Measurements from ENCODE around the gene KCTD8.
"Not testable (repeated sequence)": the region's sequence is repeated elsewhere in the genome, so short reads cannot be mapped to it uniquely, and the experiment has no call there.

Gene KCTD8

DNA sequence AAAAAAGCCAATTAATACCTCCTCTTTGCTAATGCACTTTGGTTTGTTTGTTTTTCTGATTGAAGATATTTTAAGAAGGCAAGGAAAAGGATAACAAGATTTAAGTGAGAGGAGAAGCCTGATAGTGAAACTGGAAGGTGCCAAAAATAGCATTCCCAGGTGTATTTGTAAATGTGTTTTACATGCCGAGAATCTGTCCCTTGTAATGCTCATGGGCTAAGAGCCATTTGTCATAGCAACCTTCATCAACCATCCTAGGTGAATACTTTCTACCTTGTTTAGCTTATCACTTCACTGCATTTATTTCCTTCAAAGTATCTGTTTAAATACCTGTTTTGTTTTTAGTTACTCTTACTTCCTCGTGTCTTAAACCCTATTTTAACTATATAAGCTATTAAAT, 127.8 kb downstream of the KCTD8 start:
- DNase-seq, result no peak

DNA sequence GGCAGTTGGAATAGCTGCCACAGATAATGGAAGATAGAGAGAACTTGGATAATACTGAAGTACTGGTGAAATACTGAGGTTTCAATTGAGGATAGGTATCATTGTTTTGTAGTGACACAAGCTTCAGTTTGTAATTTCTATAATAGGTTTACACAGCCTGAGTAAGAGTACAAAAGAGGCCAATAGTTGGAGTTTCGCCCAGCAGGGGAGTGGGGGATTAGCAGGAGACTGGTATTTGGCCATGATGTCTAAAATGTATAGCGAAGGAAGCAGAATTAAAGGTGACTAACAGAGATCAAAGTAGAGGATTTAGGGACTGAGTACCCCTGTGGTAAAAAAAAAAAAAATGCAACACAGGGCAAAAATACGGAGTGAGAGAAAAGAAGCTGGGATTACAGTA, 129.5 kb downstream of the KCTD8 start:
- DNase-seq, result no peak

DNA sequence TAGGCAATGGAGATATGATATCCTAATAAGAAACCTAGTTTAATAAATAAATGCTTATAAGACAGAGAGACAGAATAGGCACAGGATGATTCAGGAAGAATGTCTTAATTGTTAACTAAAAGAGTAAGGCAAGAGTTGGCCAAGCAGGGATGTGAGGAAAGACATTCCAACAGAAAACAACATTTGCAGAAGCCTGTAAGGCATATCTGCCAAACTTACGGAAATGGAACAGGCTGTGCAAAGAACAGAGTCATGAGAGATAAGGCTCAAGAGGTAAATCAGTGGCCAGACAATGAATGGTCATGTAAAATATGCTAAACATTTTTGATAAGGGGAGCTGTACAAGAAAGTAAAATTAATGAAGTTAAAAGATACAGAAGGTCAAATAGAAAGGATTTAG, 134.9 kb downstream of the KCTD8 start:
- DNase-seq, result no peak

DNA sequence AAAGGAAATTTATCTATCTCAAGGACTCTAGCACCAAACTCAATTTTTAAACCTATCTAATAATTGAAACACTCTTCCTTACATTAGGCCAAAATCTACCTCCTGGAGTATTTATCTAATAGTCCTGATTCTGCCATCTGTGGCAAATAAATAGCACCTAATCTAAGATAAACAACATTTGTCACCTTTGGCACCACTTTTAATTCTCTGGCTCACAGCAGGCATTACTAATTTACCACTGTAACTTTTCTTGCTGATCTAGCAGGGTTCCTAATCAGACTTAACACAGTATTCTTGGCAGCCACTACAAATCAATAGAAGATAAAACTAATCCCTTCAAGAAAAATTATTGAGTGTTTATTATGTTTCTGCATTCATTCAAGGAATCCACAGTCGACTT, 161.1 kb downstream of the KCTD8 start:
- DNase-seq, result no peak

- DNase-seq, result no peak
These were observed 169.1 kb downstream of the KCTD8 start for GRCh38 chr4:44279469-44279868.

GRCh38 chr4:44279066-44279465, 169.5 kb downstream of the KCTD8 start:
- no peak for DNase-seq

GRCh38 chr4:44257461-44257860, 191.1 kb downstream of the KCTD8 start:
- no peak for DNase-seq

DNA sequence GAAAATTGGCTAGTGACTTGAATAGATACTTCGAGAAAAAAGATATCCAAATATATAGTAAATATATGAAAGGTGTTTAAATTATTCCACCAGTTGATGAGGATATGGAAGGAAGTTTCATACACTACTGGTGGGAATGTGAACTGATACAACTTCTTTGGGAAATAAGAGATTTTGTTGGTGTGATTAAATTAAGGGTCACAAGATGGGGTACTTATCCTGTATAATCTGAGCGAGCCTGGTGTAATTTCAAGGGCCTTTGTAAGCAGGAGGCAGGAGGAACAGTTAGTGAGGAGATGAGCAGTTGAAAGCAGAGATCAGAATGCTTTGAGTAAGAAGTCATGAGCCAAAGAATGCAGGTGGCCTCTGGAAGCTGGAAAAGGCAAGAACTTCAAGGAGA, 192.2 kb downstream of the KCTD8 start:
- DNase-seq, result no peak

DNA sequence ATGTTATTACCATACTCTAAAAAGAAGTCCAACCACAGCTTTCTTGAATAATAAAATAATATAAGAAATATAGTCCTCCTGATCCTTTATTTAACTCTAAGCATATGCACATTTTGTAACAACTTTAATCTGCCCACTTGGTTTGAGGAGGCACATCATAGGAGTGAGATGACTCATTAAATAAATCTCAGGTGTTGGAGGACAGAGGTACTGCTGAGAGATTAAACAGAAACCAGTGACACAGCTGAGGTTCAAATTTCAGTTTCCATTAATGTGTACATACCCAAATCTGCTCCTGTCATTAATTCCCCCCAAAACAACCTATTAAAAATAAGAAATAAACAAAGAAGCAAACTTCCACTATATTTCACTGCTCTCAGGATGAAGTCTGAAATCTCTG, 211.0 kb downstream of the KCTD8 start:
- DNase-seq, result no peak

DNA sequence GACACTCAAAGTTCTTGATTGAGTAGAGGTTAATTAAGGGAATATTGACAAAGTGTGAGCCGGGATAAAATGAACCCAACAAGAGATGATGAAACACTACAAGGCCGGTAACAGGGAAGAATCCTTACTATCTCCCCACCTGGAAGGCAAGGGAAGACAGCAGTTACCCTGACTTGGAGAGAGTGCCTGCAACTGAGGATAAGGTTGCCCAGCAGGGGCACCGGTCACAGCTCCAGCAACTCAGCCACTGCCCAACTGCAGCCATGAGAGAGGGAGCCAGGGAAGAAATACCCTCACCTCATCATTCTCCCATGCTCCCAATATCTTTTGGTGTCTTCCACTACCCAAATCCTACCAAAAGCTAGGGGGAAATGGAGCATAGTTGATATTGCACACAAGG, 212.7 kb downstream of the KCTD8 start:
- no peak for DNase-seq

GRCh38 chr4:44232262-44232661, 216.3 kb downstream of the KCTD8 start:
- DNase-seq, result no peak

GRCh38 chr4:44231006-44231405, 217.6 kb downstream of the KCTD8 start:
- no peak for DNase-seq

GRCh38 chr4:44228326-44228725, 220.3 kb downstream of the KCTD8 start:
- no peak for DNase-seq

DNA sequence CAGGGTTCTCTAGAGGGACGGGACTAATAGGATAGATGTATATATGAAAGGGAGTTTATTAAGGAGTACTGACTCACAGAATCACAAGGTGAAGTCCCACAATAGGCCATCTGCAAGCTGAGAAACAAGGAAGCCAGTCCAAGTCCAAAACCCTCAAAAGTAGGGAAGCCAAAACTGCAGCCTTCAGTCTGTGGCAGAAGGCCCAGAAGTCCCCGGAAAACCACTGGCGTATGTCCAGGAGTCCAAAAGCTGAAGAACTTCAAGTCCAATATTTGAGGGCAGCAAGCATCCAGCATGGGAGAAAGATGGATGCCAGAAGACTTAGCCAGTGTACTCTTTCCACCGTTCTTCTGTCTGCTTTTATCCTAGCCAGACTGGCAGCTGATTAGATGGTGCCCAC, 227.2 kb downstream of the KCTD8 start:
- DNase-seq, result no peak

DNA sequence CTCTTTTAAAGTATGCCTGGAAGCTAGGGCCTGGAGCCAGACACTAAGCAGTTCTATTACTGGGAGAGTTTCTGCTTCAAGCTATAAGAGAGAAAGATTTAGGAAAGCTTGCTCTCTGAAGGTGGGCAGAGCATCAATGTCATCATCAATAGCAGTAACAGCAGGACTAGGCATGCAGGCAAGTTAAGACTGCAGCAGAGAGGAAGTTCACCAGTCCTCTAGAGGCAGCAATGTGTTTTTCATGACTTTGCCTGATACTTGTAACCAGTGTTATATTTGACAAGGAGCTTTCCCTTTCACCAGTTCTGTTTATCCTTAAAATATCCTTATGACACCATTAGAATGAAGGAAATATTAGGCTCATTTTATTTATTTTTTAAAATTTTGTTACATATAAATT, 237.9 kb downstream of the KCTD8 start:
- no peak for DNase-seq

DNA sequence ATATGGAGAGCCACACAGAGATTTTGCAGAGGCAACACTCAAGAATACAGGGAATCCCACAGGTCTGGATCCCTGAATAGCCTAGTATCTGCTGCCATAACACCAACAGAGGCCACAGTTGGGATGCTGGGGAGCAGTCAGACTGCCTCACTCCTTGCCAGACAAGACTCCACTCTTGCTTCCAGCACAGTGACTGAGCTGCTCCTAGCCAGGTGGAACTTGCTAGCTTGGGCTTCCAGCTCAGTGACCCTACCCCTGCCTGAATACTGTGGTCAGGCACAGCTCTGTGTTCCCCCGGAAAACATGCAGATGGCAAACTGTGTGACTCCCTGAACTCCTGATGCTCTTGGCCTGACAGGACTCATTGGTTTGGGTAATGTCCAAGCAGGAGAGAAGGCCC, 251.8 kb downstream of the KCTD8 start:
- DNase-seq, result no peak

DNA sequence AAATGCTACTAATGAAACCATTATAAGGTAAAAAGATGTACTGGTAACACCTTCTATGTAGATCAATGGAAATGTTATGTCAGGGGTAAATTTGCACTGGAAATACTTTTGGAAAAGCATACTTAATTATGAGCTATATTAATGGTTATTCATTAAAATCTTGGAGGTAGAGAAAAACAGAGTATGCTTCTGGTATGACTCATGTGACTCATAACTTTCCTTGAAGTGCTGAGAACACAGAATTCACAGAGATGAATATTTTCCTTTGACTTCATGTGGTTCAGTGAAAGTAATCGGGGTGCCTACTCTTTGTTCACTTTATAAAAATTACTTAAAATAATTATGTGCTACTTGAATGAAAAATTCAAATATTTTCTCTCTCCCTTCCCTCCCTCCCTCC, 254.2 kb downstream of the KCTD8 start:
- no peak for DNase-seq

- DNase-seq, result no peak
These were observed 261.8 kb downstream of the KCTD8 start for GRCh38 chr4:44186850-44187246.

GRCh38 chr4:44186096-44186849, 262.3 kb downstream of the KCTD8 start:
- DNase-seq, result no peak

DNA sequence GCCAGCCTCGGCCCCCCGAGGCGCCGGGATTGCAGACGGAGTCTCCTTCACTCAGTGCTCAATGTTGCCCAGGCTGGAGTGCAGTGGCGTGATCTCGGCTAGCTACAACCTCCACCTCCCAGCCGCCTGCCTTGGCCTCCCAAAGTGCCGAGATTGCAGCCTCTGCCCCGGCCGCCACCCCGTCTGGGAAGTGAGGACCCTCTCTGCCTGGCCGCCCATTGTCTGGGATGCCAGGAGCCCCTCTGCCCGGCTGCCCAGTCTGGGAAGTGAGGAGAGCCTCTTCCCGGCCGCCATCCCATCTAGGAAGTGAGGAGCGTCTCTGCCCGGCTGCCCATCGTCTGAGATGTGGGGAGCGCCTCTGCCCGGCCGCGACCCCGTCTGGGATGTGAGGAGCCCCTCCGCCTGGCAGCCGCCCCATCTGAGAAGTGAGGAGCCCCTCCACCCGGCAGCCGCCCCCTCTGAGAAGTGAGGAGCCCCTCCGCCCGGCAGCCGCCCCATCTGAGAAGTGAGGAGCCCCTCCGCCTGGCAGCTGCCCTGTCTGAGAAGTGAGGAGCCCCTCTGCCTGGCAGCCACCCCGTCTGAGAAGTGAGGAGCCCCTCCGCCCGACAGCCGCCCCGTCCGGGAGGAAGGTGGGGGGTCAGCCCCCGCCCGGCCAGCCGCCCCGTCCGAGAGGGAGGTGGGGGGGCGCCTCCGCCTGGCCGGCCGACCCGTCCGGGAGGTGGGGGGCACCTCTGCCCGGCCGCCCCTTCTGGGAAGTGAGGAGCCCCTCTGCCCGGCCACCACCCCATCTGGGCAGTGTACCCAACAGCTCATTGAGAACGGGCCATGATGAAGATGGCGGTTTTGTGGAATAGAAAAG, 266.9 kb downstream of the KCTD8 start:
- DNase-seq, result not testable (repeated sequence)

GRCh38 chr4:44167766-44168165, 280.8 kb downstream of the KCTD8 start:
- not testable (repeated sequence) for DNase-seq

DNA sequence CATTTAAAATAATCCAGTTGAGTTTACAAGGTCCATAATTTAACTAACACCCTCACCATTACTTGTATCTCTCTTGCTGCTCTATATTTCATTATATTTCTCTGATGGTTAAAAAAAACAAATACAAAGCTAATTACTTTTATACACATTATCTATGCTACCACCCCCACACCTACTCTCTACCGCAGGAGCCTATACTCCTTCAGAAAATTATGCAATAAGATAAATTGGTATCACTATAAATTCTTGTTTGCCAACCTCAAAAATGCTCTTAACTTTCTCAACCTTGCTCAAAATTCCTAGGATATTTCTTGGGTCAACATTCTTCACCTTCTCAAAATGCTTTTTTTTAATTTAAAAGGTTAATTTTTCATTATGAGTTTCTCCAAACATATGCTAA, 282.7 kb downstream of the KCTD8 start:
- no peak for DNase-seq

DNA sequence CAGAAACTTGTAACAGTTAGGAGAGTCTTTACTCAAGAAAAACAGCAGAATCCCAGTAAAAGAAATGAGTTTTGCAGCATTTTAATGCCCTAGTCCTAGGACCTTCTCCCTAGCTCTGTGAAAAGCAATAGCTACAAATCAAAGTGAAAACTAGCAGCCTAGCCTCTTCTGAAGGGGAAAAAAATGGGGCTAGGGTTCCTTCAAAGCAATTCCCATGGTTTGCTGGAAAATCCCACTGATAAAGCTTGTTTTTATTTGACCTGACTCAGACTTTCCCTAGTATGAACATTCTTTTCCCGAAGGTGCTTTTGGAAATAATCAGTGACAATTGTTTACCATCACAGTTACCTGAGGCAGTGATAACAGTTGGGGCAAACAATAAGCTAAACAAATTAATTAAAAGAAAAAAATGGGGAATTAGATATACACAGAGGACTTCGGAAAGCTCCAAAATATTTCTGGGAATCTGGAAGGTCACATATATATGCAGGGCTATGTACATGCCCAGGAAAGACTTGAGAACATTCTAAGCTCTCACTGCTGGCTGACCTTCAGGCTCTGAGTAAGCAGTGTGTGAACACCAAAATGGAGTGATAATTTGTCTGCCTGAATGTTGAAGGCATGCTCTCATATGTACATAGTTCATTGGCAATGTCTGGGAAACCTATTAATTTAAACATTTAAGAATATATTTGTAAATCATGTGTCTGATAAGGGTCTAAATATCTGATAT, 285.9 kb downstream of the KCTD8 start:
- DNase-seq, result no peak

DNA sequence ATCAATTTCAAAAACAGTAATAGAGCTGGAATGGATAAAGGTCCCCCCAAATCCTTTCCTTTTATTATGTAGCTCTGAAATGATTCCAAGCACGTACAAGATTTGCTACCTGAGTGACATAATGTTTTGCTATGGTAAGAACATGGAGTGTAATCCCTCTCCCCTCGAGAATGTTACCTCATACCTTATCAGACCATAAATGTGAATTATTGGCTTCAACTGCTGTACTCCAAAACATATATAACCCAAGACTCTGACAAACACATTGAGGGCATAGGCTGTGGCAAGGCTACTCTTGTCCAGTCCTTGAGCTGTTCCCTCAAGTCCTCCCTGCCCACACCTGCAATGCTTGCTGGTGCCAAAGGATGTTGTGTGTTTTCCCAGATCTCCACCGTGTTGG, 286.9 kb downstream of the KCTD8 start:
- DNase-seq, result no peak
